Measurements from ENCODE around the gene KLF13. TPM values are rescaled to one million over a fixed set of nuclear protein-coding genes. Genes with fewer than 3 reads are reported as not detected.

Gene KLF13
- total RNA-seq, 1 donor from 2014 or later = 235 TPM

GRCh38 chr15:31365655-31366127 lies 39.1 kb downstream of the KLF13 start:
- DNase-seq (ENCODE audit: low spot score in 2 of 2) = peak; percentile 88 to 98
- no peaks in the 10 kb centered on the region for H3K36me3 ChIP-seq
- H3K27ac ChIP-seq = peak overlapping the region; percentile 74 to 79
- intact Hi-C loops (cut with DNase I) = loop anchor here (1.0 to 2.0 kb wide), 6 partner anchors 27 to 123 kb away; partner anchors contain the start of gene KLF13
- no peaks in the 10 kb centered on the region for H3K27me3 ChIP-seq
- no peaks in the 10 kb centered on the region for H3K9me3 ChIP-seq
- peak overlapping the region; percentile 18 to 58 for H3K4me3 ChIP-seq
- H3K4me1 ChIP-seq = peaks cover 15 to 38% of the 10 kb centered on the region in 2 donors
- TF ChIP-seq, protein P1, sequence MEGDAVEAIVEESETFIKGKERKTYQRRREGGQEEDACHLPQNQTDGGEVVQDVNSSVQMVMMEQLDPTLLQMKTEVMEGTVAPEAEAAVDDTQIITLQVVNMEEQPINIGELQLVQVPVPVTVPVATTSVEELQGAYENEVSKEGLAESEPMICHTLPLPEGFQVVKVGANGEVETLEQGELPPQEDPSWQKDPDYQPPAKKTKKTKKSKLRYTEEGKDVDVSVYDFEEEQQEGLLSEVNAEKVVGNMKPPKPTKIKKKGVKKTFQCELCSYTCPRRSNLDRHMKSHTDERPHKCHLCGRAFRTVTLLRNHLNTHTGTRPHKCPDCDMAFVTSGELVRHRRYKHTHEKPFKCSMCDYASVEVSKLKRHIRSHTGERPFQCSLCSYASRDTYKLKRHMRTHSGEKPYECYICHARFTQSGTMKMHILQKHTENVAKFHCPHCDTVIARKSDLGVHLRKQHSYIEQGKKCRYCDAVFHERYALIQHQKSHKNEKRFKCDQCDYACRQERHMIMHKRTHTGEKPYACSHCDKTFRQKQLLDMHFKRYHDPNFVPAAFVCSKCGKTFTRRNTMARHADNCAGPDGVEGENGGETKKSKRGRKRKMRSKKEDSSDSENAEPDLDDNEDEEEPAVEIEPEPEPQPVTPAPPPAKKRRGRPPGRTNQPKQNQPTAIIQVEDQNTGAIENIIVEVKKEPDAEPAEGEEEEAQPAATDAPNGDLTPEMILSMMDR (IDR thresholded peaks at IDR 0.05) = peak; percentile 20 to 63 (median 52)

DNA sequence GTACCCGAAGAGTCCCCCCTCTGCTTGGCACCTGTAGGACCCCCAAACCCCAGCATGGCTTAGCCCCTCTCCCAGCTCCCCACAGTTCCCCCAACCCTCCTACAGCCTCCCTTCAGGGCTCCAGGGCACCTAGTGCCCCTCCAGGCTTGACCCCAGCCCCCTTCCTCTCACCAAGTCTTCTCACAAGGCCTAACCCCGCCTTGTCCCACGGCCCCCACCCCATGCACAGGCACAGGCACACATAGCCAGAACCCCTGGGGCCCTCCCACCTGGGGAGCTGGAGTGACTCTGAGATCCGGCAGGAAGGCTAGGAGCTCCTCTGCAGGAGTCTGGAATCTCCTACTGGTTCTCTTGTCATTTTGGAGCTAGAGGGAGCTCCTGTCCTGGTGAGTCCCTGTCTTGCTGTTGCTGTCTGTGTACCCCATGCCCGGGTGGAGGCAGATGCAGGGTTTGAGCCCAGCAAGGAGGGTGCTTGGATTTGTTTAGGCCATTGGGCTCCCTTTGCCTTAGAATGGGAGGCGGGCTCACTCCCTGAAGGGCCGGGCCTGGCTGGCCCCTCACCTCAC lies 39.6 kb downstream of the KLF13 start:
- H3K4me3 ChIP-seq = peak overlapping the region; percentile 18 to 58
- no peaks in the 10 kb centered on the region for H3K27me3 ChIP-seq
- H3K36me3 ChIP-seq = no peaks in the 10 kb centered on the region
- H3K9me3 ChIP-seq = no peaks in the 10 kb centered on the region
- intact Hi-C loops (cut with DNase I) = loop anchor here (1.0 to 2.0 kb wide), 3 partner anchors 27 to 122 kb away; no protein-coding TSS in a partner anchor
- peak in 1 of 2 donors; percentile 76 for DNase-seq (ENCODE audit: low spot score in 2 of 2)
- TF ChIP-seq, protein P1 (IDR thresholded peaks at IDR 0.05) = peak in 1 of 3 experiments; percentile 9
- peak overlapping the region; percentile 74 to 79 for H3K27ac ChIP-seq
- H3K4me1 ChIP-seq = peaks cover 15 to 34% of the 10 kb centered on the region in 2 donors

- Histone ChIP-seq H3K36me3 (peaks cover 0 to 5% of the 10 kb centered on the region in 2 donors), H3K4me1 (peaks cover 15 to 29% of the 10 kb centered on the region in 2 donors), H3K4me3 (peak overlapping the region in 1 of 2 donors; percentile 58), H3K27ac (peak overlapping the region; percentile 74 to 79), H3K9me3 (no peaks in the 10 kb centered on the region), H3K27me3 (no peaks in the 10 kb centered on the region)
- DNase-seq (ENCODE audit: low spot score in 2 of 2) = peak in 1 of 2 donors; percentile 64
- intact Hi-C loops (cut with DNase I) = loop anchor here (2.0 kb wide), 2 partner anchors 26 to 68 kb away; no protein-coding TSS in a partner anchor
- TF ChIP-seq, protein P1 (IDR thresholded peaks at IDR 0.05) = no peak
Observed at GRCh38 chr15:31367021-31367729, 40.5 kb downstream of the KLF13 start.

GRCh38 chr15:31367730-31368344 lies 41.2 kb downstream of the KLF13 start:
- TF ChIP-seq, protein P1 (IDR thresholded peaks at IDR 0.05) = no peak
- H3K9me3 ChIP-seq = no peaks in the 10 kb centered on the region
- H3K4me1 ChIP-seq = peaks cover 15 to 29% of the 10 kb centered on the region in 2 donors
- intact Hi-C loops (cut with DNase I) = loop anchor here (2.0 kb wide), 2 partner anchors 25 to 67 kb away; no protein-coding TSS in a partner anchor
- no peak overlapping the region for H3K4me3 ChIP-seq
- peaks cover 0 to 11% of the 10 kb centered on the region in 2 donors for H3K36me3 ChIP-seq
- DNase-seq (ENCODE audit: low spot score in 2 of 2) = peak in 1 of 2 donors; percentile 62
- H3K27me3 ChIP-seq = no peaks in the 10 kb centered on the region
- peak overlapping the region; percentile 74 to 79 for H3K27ac ChIP-seq

- Histone ChIP-seq H3K27ac (peak overlapping the region in 1 of 2 donors; percentile 6), H3K4me3 (no peak overlapping the region), H3K27me3 (no peaks in the 10 kb centered on the region), H3K4me1 (peaks cover 12 to 26% of the 10 kb centered on the region in 2 donors), H3K36me3 (peaks cover 7 to 21% of the 10 kb centered on the region in 2 donors), H3K9me3 (no peaks in the 10 kb centered on the region)
- DNase-seq (ENCODE audit: low spot score in 2 of 2) = no peak
- intact Hi-C loops (cut with DNase I) = no loop called here
- TF ChIP-seq, protein P1 (IDR thresholded peaks at IDR 0.05) = no peak
Observed at GRCh38 chr15:31369727-31370126, 43.1 kb downstream of the KLF13 start.
